Myocyte (in vitro differentiated cells): ENCODE measurements around the gene CACNG5. TPM values are rescaled to one million over a fixed set of nuclear protein-coding genes. Genes with fewer than 3 reads are reported as not detected.
A peak's percentile ranks its signal among the peaks of the same experiment; 100 is the strongest.
"Not testable (repeated sequence)": the region's sequence is repeated elsewhere in the genome, so short reads cannot be mapped to it uniquely, and the experiment has no call there.

Experiments used
- DNase-seq: peaks from one replicate; pipeline ENCODE4 v3.0.0-alpha.2; 2012; ENCODE audit warnings: low read depth
- total RNA-seq: library from RNA; depleted of rRNA; stranded (reverse); fragments of >200 nt; gene quantifications from 2 replicates; pipeline ENCODE4 v1.2.3, GENCODE V29; 2014

CACNG5 gene
- total RNA-seq, 1 donor from 2014 or later: not detected

DNA sequence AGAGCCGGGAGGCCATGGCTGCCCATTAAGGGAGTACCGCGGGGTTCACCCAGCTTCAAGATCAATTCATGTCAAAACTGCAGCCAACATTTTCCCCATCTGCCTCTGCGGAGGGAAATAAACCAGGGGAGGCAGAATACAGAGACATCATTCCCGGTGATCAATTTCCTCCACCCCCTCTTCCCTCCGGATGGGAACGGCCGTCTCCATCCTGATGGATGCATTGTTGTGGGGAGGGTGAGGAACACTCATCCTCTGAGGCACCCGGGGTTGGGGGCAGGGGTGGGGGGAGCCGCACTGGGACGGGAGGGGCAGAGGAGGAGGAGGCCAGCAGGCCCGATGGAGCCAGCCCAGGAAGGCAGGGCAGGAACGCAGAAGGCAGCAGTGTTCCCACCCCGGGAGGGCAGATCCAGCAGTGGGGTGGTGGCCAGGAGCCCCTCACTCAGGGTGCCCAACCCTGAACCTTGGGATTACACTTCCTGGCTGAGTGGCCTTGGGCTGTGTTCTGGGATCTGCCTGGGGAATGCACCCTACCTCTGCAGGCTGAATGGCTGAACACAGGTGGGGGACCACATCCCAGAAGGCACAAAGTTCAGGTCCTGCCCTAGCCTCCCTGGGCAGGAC is 14.2 kb downstream of the CACNG5 start:
- no peak for DNase-seq

DNA sequence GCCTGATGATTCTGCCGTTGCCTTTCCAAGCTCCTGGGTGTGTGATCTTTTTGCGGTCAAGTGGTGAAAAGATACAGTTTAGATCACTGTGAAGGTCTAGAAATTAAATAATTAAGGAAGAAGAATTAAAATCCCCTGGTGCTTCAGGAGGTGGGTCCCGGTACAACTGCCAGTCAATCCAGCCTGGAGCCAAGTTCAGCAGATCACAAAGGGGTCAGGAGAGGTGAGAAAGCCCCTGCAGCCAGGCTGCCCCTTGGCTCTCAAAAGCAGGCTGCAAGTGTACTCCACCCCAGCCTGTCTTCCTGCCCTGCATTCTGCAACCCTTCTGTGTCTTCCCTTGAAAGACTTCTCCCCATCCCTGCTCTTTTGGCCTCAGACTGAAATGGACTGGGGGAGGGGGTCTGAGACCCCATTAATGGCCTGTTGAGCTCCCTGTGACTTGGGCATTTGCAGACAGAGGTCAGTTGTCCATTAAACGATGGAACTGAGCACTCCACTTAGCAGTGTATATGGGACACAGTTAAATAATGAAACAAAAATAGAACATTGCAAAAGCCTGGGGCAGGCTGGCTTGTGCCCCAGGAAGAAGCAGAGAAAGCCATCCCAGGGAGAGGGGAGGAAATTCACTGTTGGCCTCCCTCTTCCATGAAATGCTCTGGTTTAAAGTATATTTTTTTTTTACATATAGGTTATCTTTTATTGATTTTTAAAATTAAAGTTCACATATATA is 15.1 kb downstream of the CACNG5 start:
- no peak for DNase-seq

DNA sequence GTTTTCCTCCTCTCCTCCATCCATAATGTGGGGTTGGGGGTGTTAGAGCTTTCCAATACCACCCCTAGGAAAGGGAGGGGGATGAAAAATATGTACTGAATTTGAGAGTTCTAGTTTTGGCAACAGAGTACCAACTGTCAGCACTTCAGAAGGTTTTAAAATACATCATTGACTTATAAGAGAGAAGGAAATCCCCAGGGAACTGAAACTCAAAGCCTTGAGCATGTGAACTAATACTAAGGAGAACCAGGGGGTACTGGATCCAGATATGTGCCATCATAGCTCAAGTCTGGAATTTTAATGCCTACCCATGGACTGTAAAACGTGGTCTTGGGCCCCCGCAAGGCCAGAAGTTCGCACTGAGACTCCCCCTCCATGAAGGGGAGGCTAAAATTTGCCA is 15.8 kb downstream of the CACNG5 start:
- no peak for DNase-seq

DNA sequence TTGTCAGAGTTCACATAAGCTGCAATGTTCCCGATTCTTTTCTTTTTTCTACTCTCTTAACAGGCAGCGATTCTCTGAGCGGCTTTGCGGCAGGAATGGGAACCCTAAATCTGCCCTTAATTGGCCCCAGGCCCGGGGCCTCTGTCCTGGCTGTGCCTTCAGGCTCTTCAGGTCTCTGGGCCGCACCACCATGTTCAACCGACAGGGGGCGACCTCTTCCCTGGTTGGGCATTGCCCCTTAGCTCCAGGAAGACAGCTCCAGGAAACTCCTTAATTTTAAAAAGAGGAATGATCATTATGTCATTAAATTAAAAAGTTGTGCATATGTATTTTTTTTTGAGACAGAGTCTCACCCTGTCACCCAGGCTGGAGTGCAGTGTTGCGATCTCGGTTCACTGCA is 20.3 kb downstream of the CACNG5 start:
- no peak for DNase-seq

DNA sequence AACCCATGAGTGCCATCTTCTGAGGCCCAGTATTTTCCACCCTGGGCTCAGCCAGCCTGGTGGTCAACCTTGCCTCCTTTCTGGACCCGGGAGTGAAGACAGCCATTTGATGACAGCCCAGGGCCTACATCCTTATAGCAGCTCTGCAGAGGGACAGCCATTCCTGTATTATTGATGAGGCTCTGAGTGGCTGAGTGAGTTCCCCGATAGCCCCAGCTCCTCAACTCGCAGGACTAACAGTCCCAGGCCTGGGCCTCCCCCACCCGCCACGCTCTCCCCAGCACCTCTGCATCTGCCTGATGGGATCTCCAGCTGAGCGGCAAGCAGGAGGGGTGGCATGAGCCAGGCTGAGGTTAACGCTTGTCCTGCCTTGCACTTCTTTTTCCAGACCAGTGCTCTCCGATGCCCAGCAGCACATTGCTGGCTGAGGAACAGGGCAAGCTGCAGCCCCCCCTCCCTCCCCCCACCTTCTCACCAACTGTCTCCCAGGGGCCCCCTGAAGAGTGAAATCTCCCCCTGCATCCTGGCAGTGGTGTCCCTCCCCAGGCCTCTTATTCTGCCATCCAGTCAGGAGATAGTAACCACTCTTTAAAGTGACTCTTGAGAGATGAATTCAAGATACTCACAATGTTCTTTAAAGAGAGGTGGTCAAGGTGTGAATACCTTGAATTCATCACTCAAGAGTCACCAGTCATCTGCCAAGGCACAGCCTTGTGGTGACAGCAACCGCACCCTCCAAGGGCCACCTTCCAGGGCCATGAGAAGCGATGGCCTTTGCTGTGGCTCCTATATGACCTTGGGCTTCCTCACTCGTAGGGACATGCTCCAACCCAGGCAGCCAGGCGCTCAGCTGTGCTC is 23.5 kb downstream of the CACNG5 start:
- no peak for DNase-seq

DNA sequence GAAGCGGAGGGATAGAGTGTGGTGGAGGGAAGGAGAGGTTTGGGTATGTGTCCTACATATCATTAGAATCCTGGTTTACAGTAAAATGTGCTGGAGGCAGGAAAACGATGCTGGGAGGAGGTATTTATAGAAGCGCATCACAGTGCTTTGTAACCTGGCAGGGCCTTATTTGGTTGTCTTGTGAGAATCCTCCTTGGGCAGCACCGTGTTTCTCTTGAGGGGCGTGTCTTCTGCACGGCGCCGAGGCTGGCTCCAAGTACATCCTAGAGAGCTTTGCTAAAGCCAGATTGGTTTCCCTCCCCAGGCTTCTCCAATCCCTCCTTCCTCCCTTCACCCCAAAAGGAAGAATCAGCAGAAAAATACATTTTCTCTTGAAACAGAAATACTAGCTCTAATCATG is 24.4 kb downstream of the CACNG5 start:
- DNase-seq: no peak

DNA sequence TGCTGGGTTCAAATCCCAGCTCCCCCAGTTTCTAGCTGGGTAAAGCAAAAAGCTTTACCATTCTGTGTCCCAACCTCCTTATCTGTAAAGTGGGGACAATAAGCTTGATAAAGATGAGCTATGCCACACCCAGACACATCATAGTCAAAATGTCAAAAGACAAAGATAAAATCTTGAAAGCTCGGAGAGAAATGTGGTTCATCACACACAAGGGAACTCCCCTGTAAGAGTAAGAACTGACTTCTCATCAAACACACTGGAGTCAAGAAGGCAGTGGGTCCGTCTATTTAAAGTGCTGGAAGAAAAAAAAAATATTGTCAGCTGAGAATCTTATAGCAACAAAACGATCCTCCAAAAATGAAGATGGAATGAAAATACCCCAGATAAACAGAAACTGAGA is 25.3 kb downstream of the CACNG5 start:
- DNase-seq: no peak

DNA sequence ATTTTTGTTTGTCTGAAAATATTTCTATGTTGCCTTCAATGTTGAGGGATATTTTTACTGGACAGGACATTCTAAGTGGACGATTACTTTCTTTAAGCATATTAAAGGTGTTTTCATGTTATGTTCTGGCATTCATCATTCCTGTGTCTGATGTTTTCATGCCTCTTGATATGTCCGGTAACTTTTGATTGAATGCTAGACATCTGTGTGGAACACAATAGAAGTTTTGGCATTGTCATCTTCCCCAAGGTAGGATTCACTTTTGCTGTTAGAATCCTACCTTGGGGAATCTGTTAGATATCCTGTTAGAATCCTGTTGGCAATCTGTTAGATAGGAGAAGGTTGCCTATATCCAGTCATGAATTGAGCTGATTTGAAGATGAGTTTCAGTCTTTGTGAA is 28.9 kb downstream of the CACNG5 start:
- DNase-seq: no peak

DNA sequence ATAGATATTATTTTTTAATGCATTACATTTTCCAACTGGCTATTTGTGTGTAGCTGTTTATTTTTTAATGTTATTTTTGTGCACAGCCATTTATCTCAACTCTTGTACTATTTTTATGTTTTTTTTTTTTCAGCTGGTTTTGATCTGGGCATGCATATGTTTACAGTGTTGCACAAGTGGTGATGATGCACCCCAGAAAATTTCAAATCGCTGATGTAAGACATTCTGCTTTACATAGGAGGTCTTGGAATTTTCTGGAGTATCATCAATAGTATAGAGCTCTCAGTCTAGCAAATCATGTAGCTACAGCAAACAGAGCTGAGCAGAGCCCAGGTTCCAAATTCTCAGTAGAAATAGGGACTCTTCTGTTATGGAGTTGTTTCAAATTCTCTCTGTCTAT is 30.2 kb downstream of the CACNG5 start:
- DNase-seq: no peak

DNA sequence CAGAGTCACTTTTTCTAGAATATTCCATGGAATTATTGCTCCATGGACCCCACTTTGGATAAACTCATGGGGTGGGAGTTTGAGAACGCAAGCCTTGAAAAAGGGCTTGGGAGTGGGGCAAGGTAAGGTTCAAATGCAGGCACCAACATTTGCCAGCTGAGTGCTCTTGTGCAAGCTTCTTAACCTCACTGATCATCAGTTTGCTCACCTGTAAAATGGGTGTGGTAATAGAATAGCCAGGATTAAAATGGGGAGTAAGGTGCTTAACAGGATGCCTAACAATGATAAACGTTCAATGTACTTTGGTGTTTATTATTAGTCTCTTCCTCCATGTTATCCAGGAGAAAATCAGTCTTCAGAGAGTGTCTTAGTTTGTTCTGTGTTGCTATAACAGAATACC is 39.0 kb downstream of the CACNG5 start:
- DNase-seq: no peak

DNA sequence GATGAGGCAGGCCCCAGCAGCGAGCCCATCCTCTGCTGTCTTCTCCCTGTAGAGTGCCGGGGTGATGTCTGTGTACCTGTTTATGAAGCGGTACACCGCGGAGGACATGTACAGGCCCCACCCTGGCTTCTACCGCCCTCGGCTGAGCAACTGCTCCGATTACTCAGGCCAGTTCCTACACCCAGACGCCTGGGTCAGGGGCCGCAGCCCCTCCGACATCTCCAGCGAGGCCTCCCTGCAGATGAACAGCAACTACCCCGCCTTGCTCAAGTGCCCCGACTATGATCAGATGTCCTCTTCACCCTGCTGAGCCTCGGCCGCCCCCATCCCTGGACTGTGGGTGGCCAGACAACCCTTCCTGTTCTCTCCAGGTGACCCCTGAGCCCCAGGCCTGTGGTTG is 50.0 kb downstream of the CACNG5 start:
- no peak for DNase-seq

DNA sequence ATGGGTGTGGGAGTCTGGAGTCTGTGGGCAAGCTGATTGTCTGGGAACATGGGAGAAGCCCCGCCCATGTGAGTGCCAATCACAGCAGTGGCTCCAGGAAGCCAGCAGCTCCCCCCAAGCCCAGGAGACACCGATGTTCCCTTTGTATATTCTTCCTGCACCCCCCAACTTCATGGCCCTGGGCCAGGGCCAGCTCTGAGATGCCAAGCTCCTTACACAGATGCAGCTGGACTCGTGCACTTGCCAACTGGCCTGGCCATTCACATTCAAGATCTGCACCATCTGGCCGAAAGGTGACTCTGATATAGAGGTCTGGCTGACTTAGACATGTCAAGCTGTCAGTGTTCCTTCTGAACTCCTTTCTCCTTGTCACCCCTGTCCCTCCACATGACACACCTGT is 50.5 kb downstream of the CACNG5 start:
- DNase-seq: peak; percentile 12

DNA sequence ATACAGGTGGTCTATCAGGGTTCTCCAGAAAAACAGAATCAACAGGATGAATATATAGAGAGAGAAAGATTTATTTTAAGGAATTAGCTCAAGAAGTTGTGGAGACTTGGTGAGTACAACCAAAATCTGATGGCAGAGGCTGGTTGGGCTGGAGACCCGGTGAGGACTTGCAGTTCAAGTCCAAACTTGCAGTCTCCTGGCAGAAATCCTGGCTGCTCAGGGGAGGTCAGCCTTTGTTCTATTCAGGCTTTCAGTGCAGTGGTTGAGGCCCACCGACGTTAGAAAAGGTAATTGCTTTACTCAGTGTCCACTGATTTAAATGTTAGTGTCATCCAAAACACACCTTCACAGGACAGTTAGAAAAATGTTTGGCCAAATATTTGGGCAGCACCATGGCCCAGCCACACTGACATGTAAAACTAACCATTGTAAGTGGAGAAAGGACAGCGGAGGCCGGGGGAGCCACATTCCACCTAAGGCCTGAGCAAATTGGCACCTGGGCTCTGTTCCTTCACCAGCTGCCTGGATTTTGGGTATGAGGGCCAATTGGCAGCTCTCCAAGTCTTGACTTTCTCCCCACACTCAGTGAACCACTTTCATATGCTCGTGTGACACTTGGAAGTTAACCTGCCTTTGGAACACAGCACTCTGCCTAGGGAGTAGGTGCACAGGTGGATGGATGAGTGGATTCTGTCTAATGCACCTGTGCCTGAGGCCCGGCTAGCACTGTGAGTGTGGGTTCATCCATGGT is 54.7 kb downstream of the CACNG5 start:
- no peak for DNase-seq

DNA sequence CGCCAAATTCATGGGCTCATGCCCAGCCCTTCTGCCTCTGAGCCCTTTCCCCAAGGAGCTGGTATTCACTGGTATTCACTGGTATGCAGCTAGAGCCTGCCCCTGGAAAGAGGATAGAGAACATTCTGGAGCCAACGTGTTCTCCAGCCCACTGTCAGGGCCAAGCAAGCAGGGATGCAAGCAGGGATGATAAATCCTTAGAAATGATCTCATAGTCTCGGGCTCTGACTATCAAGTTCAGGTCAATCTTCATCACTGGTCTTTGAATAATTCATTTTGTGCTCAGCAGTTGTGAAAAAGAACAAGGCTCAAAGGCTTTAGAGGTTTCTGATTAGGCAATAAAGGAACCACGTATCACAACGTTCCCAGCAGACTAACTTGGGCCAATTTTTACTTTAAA is 57.3 kb downstream of the CACNG5 start:
- DNase-seq: no peak

DNA sequence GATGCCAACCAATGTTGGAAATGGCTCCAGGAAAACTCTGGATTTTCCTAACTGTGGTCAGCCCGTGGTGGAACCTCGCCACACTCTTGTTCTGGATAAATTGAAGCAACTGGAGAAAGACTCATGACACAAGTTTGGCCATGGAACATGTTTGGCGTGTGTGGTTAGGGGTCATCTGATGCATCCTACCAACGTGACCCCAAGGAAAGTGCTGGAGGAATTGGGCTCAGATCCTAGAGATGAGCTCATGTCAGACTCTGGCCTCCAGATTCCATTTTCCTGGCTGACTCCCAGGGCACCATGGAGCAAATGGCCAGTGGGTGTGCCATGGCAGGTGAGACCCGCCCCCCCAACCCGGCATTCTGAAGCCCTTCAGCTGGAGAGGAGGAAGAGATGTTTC is 58.5 kb downstream of the CACNG5 start:
- DNase-seq: peak; percentile 84

DNA sequence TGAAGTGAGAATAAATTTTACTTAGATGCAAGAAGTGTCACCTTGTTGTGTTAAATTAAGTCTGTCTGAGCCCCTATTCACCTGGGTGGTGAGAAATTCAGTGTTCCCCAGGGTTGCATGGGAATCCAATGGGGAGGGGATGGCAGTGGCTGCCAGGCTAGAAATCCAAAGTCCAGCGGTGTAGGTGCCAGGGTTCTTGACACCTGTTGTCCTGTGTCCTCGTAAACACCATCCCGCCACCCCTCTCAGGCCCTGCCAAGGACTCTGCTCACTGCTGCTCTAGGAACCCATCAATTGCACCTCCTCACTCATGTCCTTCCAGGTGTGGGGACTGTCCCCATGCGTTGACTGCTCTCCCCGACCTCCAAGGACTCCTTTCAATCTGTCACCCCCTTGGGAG is 58.9 kb downstream of the CACNG5 start:
- no peak for DNase-seq

DNA sequence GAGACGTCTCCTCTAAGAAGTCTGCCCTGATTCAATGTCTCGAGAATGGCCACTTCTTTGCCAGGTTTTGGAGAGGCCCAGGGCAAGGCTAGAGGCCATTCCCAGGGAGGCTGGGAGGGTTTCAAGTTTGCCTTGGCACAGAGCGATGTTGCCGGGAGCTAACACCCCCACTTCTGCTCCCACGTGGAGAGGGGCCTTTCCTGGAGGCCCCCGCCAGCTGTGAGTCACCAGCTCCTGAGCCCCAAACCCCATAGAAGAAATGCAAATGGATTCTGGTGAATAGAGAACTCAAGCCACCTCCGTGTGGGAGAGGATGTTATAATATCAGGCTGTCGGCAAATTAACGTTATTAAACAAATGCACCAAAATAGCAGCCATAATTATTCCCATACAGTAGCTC is 62.2 kb downstream of the CACNG5 start:
- DNase-seq: no peak

DNA sequence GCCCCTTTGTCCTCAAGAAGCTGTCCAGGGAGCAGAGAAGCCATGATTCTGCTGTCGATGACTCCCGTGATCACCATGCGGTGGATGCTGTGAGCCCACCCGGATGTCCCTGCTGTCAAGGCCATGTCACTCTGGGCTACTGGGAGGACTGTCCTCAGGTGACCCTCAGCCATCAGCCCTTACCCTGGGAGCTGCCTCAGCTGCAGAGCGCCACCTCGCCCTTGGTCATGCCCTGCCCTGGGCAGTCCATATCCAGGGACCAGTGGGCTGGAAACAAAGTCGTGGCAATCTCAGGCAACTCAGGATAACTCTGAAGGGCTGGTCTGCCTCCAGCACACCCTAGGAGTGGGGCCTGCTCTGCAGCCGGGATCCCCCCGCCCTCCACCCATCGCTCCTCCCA is 63.6 kb downstream of the CACNG5 start:
- no peak for DNase-seq

DNA sequence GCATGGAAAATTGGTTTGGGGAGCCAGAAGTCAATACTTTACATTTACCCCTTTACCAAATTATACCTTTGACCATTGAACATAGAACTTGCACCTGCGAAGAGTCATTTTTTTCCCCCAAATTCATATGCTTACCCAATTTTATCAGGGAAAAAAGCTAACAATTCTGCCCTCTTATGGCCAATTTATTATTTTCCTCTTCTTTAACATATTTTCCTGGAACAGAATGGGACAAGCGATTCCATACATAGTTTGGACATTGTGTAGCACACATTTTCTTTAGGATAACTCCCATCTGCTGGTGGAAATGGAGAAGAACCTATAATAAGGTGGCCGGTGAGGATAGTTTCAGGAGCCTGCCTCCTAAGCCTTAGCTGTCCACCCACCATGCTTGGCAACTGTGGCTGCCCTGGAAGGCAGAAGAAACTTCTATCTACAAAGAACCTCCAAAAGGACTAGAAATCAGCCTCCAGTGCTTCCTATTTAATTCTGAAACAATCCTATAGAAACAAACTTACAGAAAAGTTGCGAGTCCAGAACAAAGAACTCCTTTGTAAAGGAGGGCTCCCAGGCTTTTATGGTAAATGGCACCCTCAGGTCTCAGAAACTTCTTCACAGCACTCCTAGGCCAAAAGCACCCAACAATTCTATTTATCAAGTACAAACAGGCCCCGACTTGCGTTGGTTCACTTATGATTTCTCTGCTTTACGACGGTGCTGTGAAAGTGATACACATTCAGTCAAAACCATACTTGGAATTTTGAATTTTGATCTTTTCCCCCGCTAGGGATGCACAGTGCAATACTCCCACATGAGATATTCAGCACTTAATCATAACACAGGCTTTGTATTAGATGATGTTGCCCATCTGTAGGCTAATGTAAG is 65.5 kb downstream of the CACNG5 start:
- DNase-seq: no peak

DNA sequence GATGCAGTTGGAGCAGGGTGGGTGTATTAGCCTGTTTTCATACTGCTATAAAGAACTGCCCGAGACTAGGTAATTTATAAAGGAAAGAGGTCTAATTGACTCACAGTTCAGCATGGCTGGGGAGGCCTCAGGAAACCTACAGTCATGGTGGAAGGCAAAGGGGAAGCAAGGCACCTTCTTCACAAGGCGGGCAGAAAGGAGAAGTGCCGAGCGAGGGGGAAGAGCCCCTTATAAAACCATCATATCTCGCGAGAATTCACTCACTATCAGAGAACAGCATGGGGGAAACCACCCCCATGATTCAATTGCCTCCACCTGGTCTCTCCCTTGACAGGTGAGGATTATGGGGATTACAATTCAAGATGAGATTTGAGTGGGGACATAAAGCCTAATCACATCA is 68.4 kb downstream of the CACNG5 start:
- DNase-seq: not testable (repeated sequence)

DNA sequence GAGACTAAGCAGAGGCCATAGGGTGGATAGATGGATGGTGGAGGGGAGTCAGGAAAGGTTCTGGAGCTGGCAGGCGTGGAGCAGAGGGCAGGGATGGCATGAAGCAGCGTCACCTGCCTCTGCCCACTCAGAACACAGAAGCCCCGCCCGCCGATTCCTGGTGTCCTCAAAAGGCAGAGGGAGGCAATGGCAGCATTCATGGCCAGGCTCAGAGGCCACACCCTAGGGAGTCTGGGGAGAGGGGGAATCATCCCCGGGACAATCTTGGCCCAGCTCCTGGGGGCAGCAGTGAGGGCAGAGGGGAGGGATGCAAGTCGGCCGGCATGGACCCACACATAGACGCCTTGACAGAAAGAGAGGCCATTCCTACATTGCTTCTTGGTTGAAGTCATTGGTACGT is 68.9 kb downstream of the CACNG5 start:
- DNase-seq: no peak
